ENCODE results near the gene AGAP2.

Gene AGAP2

DNA sequence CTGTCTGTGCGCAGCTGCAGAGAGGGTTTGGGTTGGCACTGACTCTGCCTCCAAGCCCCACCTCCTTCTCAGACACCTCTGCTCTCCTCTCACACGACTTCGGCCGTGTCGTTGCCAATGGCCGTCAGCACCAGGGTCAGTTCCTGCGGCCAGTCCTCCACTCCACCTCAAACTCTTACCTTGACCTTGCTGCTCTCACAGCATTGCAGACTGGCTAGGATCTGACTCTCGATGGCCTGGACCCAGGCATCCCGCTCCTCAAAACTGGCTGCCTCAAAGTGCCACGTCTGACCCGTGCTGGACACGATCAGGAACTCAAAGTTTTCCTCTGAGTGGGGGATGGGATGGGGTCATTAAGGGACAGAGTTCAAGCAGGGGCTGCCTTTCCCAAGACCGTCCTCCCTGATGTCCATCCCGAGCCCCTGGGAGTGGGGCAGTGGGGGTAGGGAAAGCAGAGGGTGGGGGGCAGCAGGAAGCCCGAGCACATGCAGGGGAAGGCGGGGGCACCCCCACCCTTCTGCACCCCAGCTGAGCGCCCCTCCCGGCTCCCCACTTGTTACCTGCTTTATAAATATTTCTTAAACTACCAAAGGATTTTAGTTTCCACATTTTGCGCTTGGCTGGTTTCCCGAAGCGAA lies 10.7 kb downstream of the AGAP2 start:
- ChIA-PET POLR2A (ENCODE audit: low non-redundant PET) (no interaction called here), CTCF (interaction anchor here (2.5 kb wide), 1 partner anchor 8 kb away, joined by 31 read pairs; no protein-coding TSS in a partner anchor)
- H3K27ac ChIP-seq, result no peak overlapping the region
- no peak for DNase-seq (ENCODE audit: low spot score)
- TF ChIP-seq, protein P1, sequence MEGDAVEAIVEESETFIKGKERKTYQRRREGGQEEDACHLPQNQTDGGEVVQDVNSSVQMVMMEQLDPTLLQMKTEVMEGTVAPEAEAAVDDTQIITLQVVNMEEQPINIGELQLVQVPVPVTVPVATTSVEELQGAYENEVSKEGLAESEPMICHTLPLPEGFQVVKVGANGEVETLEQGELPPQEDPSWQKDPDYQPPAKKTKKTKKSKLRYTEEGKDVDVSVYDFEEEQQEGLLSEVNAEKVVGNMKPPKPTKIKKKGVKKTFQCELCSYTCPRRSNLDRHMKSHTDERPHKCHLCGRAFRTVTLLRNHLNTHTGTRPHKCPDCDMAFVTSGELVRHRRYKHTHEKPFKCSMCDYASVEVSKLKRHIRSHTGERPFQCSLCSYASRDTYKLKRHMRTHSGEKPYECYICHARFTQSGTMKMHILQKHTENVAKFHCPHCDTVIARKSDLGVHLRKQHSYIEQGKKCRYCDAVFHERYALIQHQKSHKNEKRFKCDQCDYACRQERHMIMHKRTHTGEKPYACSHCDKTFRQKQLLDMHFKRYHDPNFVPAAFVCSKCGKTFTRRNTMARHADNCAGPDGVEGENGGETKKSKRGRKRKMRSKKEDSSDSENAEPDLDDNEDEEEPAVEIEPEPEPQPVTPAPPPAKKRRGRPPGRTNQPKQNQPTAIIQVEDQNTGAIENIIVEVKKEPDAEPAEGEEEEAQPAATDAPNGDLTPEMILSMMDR (conservative IDR thresholded peaks at IDR 0.05; ENCODE audit: low read depth), result no peak

DNA sequence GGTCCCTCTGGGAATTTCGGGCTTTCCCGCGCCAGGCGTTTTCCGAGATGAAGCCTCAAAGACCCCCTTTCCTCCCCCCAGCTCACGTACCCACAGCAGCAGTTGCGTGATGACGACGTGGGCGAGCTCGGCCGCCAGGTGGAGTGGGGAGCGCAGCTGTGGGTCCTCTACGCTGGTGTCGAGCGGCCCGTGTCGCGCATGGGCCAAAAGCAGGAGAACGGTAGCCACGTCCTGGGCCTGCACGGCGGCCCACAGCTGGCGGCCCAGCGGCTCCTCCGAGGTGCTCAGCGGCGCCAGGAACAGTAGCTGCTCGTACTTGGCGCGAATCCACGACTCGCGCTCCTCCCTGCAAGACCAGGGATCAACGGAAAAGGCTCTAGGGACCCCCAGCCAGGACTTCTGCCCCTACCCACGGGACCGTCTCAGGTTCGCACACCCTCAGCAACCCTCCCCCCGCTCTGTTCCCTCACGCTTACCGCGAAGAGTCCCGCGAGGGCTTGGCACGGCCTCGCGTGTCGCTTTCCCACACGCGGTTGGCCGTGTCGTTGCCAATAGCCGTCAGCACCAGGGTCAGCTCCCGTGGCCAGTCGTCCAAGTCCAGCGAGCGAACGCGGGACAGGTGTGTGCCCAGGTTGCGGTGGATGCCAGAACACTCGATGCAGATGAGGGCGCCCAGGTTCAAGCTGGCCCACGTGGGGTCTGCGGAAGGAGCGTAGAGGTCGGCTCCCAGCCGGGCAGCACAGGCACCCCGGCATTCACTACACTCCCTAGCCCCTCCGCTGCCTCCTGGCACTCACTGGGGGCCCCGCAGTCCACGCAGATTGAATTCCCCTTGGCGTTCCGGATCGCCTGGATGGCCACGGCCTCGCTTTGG lies 11.4 kb downstream of the AGAP2 start:
- TF ChIP-seq, protein P1 (conservative IDR thresholded peaks at IDR 0.05; ENCODE audit: low read depth), result no peak
- no peak for DNase-seq (ENCODE audit: low spot score)
- H3K27ac ChIP-seq, result peak overlapping the region; percentile 90
- ChIA-PET CTCF (interaction anchor here (0.5 to 3.0 kb wide), 9 partner anchors 9 to 488 kb away, joined by 3 to 31 read pairs (median 3); partner anchors contain the start of gene TSPAN31), POLR2A (ENCODE audit: low non-redundant PET) (no interaction called here)

DNA sequence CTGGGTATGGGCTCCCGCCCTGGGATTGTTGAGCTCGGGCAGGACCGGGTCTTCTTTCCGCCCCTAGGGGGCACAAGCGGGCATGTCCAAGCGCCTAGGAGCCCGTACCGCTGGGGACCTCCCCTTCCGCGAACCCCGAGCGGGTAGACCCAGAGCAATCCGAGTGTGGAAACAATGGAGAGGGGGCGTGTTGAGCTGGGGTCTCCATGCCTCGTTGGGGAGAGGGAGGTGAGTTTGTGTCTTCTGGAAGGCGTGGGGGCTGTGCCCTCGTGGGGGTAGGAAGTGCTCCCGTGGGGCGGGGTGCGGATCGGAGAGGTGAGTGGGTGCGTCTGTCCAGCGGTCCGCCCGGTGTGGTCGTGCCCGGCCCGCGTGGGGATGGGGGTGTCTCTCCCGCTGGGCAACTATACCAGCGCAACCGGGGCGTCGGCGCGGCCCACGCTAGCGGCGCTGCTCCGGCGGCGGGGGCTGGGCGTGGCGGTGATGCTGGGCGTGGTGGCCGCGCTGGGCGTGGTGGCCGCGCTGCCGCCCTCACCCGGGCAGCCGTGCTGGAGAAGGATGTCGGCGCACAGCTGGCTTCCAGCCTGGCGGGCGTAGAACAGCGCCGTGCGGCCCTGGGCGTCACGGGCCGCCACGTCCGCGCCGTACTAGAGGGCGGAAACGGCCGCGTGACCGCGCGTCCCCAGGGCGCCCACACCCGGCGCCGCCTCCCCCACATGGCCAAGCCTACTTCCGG lies 12.2 kb downstream of the AGAP2 start:
- peak overlapping the region; percentile 90 for H3K27ac ChIP-seq
- peak; percentile 89 for DNase-seq (ENCODE audit: low spot score)
- ChIA-PET POLR2A (ENCODE audit: low non-redundant PET) (interaction anchor here (0.5 kb wide), 1 partner anchor 9 kb away, joined by 4 read pairs; no protein-coding TSS in a partner anchor), CTCF (interaction anchor here (0.5 to 3.0 kb wide), 18 partner anchors 10 to 1734 kb away, joined by 3 to 31 read pairs (median 3); partner anchors contain the start of genes CDK4, OS9 and TSPAN31)
- TF ChIP-seq, protein P1 (conservative IDR thresholded peaks at IDR 0.05; ENCODE audit: low read depth), result peak; percentile 89

DNA sequence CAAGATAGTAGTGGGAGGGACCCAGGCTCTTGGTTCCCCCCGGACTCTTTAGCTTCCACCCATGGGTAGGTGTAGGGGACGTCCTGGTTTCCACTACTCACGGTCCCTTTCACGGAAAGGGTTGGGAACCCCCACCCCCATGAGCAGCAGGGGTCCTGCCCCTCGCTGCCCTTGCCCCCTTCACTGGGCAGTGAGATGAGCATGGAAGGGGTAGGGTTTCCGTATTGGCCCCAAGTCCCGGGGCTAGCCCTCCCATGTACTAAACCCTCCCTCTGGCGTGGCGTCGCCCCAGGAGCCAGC lies 12.7 kb downstream of the AGAP2 start:
- CTCF ChIA-PET, result interaction anchor here (0.6 to 3.0 kb wide), 11 partner anchors 11 to 1733 kb away, joined by 3 to 31 read pairs (median 4); partner anchors contain the start of genes CDK4, OS9 and TSPAN31
- H3K27ac ChIP-seq, result peak overlapping the region; percentile 90
- TF ChIP-seq, protein P1 (conservative IDR thresholded peaks at IDR 0.05; ENCODE audit: low read depth), result no peak
- DNase-seq (ENCODE audit: low spot score), result no peak
- POLR2A ChIA-PET (ENCODE audit: low non-redundant PET), result no interaction called here

DNA sequence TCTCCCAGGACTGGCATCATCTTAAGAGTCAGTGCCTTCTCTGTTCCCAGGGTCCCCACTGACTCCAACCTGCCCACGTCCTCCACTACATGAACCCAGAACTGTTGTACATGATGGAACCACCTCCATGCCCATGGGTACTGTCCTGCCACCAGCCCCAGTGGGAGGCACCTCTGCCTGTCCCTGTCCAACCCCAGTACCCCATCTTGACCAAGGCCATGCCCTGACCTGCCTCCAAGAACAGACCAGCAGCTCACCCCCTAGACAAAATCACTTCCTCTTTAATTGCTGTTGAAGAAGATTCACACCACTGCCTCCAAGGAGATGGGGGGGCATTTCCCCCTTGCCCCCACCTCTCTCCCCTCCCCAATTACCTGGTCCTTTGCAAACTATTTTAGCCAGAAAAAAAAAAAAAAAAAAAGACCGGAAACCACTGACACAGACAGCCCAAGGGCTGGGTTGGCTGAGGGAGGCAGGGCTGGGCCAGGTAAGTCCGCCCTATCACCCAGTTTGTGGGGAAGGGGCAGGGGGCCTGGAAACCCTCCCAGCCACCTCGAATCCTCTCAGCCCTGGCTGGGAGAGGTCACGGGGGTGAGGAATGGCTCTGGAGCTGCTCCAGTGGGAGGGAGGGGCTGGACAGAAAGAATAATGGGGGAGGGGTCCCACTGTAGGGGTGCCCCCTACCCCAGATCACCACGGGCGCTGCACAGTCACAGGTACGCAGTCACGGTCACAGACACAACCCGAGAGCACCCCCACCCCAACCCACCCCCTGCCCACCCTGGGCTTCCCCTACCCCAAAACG lies 13.4 kb downstream of the AGAP2 start:
- POLR2A ChIA-PET (ENCODE audit: low non-redundant PET), result no interaction called here
- CTCF ChIA-PET, result interaction anchor here (0.6 to 3.0 kb wide), 9 partner anchors 11 to 1733 kb away, joined by 3 to 31 read pairs (median 4); partner anchors contain the start of genes CDK4 and TSPAN31
- DNase-seq (ENCODE audit: low spot score), result no peak
- peak overlapping the region; percentile 90 for H3K27ac ChIP-seq
- TF ChIP-seq, protein P1 (conservative IDR thresholded peaks at IDR 0.05; ENCODE audit: low read depth), result no peak
